Muscle layer of colon (tissue), 2 donors: ENCODE results near the gene SLC5A9.
"Not testable (repeated sequence)": the region's sequence is repeated elsewhere in the genome, so short reads cannot be mapped to it uniquely, and the experiment has no call there.

ENCODE experiments used
- H3K27ac ChIP-seq: one replicate; pipeline ENCODE4 v1.7.0; 2013; ENCODE audit warnings: low read depth, mild to moderate bottlenecking, low read length, moderate library complexity
- H3K27me3 ChIP-seq, 2 donors: one replicate each; pipeline ENCODE4 v1.7.0; 2013; ENCODE audit warnings: low read length in 2 of 2, mild to moderate bottlenecking in 2 of 2; ENCODE audit not compliant: insufficient read depth in 2 of 2, control insufficient read depth in 1 of 2
- H3K36me3 ChIP-seq: one replicate; pipeline ENCODE4 v1.7.0; 2013; ENCODE audit warnings: mild to moderate bottlenecking, low read length; ENCODE audit not compliant: insufficient read depth
- H3K4me1 ChIP-seq: one replicate; pipeline ENCODE4 v1.7.0; 2013; ENCODE audit warnings: mild to moderate bottlenecking, low read length; ENCODE audit not compliant: insufficient read depth
- H3K4me3 ChIP-seq, 2 donors: one replicate each; pipeline ENCODE4 v1.7.0; 2013; ENCODE audit warnings: low read length in 2 of 2, low read depth in 1 of 2, mild to moderate bottlenecking in 1 of 2, moderate library complexity in 1 of 2
- H3K9ac ChIP-seq: one replicate; pipeline ENCODE4 v1.7.0; 2013; ENCODE audit warnings: low read length
- H3K9me3 ChIP-seq: one replicate; pipeline ENCODE4 v1.7.0; 2013; ENCODE audit warnings: mild to moderate bottlenecking, low read length
- donor health status: abdominal sarcoma.
- donor health status: Adenocarcinoma of cecum.

Gene SLC5A9

GRCh38 chr1:48200166-48200900 is 22.2 kb upstream of the SLC5A9 start:
- H3K9ac ChIP-seq, result no peak overlapping the region
- H3K27me3 ChIP-seq, result no peaks in the 10 kb centered on the region
- no peaks in the 10 kb centered on the region for H3K36me3 ChIP-seq
- no peaks in the 10 kb centered on the region for H3K9me3 ChIP-seq
- no peaks in the 10 kb centered on the region for H3K4me1 ChIP-seq
- H3K27ac ChIP-seq, result no peak overlapping the region
- no peak overlapping the region for H3K4me3 ChIP-seq

- Histone ChIP-seq H3K9ac (no peak overlapping the region), H3K27ac (no peak overlapping the region), H3K36me3 (no peaks in the 10 kb centered on the region), H3K27me3 (no peaks in the 10 kb centered on the region), H3K9me3 (no peaks in the 10 kb centered on the region), H3K4me3 (no peak overlapping the region), H3K4me1 (no peaks in the 10 kb centered on the region)
Observed at GRCh38 chr1:48202030-48202752, 20.3 kb upstream of the SLC5A9 start.

- Histone ChIP-seq H3K4me1 (no peaks in the 10 kb centered on the region), H3K9me3 (no peaks in the 10 kb centered on the region), H3K9ac (no peak overlapping the region), H3K4me3 (no peak overlapping the region), H3K27me3 (no peaks in the 10 kb centered on the region), H3K27ac (no peak overlapping the region), H3K36me3 (no peaks in the 10 kb centered on the region)
Observed at GRCh38 chr1:48203287-48203900, 19.1 kb upstream of the SLC5A9 start.

- Histone ChIP-seq H3K9me3 (no peaks in the 10 kb centered on the region), H3K27ac (no peak overlapping the region), H3K36me3 (no peaks in the 10 kb centered on the region), H3K27me3 (no peaks in the 10 kb centered on the region), H3K4me1 (no peaks in the 10 kb centered on the region), H3K4me3 (no peak overlapping the region), H3K9ac (no peak overlapping the region)
Observed at GRCh38 chr1:48205522-48205921, 17.0 kb upstream of the SLC5A9 start.

GRCh38 chr1:48206371-48206770 is 16.1 kb upstream of the SLC5A9 start:
- no peak overlapping the region for H3K4me3 ChIP-seq
- no peak overlapping the region for H3K9ac ChIP-seq
- no peaks in the 10 kb centered on the region for H3K9me3 ChIP-seq
- no peaks in the 10 kb centered on the region for H3K27me3 ChIP-seq
- no peak overlapping the region for H3K27ac ChIP-seq
- H3K36me3 ChIP-seq, result no peaks in the 10 kb centered on the region
- no peaks in the 10 kb centered on the region for H3K4me1 ChIP-seq

GRCh38 chr1:48207131-48207530 is 15.4 kb upstream of the SLC5A9 start:
- H3K4me3 ChIP-seq, result no peak overlapping the region
- H3K27me3 ChIP-seq, result no peaks in the 10 kb centered on the region
- no peaks in the 10 kb centered on the region for H3K9me3 ChIP-seq
- no peaks in the 10 kb centered on the region for H3K36me3 ChIP-seq
- no peak overlapping the region for H3K27ac ChIP-seq
- H3K4me1 ChIP-seq, result no peaks in the 10 kb centered on the region
- H3K9ac ChIP-seq, result no peak overlapping the region

- Histone ChIP-seq H3K36me3 (no peaks in the 10 kb centered on the region), H3K4me3 (no peak overlapping the region), H3K9ac (no peak overlapping the region), H3K27me3 (no peaks in the 10 kb centered on the region), H3K4me1 (no peaks in the 10 kb centered on the region), H3K9me3 (no peaks in the 10 kb centered on the region), H3K27ac (no peak overlapping the region)
Observed at GRCh38 chr1:48207536-48208075, 14.9 kb upstream of the SLC5A9 start.

- no peaks in the 10 kb centered on the region for H3K27me3 ChIP-seq
- no peak overlapping the region for H3K9ac ChIP-seq
- H3K4me3 ChIP-seq, result no peak overlapping the region
- no peaks in the 10 kb centered on the region for H3K4me1 ChIP-seq
- no peaks in the 10 kb centered on the region for H3K36me3 ChIP-seq
- no peak overlapping the region for H3K27ac ChIP-seq
- no peaks in the 10 kb centered on the region for H3K9me3 ChIP-seq
Observed at GRCh38 chr1:48208251-48208650, 14.3 kb upstream of the SLC5A9 start.

GRCh38 chr1:48208652-48209051 is 13.9 kb upstream of the SLC5A9 start:
- H3K9me3 ChIP-seq, result no peaks in the 10 kb centered on the region
- no peak overlapping the region for H3K9ac ChIP-seq
- H3K4me1 ChIP-seq, result no peaks in the 10 kb centered on the region
- no peaks in the 10 kb centered on the region for H3K36me3 ChIP-seq
- no peak overlapping the region for H3K27ac ChIP-seq
- H3K4me3 ChIP-seq, result no peak overlapping the region
- no peaks in the 10 kb centered on the region for H3K27me3 ChIP-seq

GRCh38 chr1:48213462-48213861 is 9.1 kb upstream of the SLC5A9 start:
- H3K27me3 ChIP-seq, H3K9ac ChIP-seq, H3K4me3 ChIP-seq, H3K4me1 ChIP-seq, H3K9me3 ChIP-seq, H3K27ac ChIP-seq, H3K36me3 ChIP-seq: not testable (repeated sequence)

- H3K36me3 ChIP-seq, H3K4me3 ChIP-seq, H3K27me3 ChIP-seq, H3K9me3 ChIP-seq, H3K27ac ChIP-seq, H3K9ac ChIP-seq, H3K4me1 ChIP-seq: not testable (repeated sequence)
Observed at GRCh38 chr1:48214366-48214765, 8.2 kb upstream of the SLC5A9 start.
